HuH-7 (cell line): ENCODE measurements around the gene ADAM15.

Source experiments
- DNase-seq: peaks from one replicate; pipeline ENCODE4 v3.0.0; 2011; ENCODE audit warnings: low spot score

Gene ADAM15

DNA sequence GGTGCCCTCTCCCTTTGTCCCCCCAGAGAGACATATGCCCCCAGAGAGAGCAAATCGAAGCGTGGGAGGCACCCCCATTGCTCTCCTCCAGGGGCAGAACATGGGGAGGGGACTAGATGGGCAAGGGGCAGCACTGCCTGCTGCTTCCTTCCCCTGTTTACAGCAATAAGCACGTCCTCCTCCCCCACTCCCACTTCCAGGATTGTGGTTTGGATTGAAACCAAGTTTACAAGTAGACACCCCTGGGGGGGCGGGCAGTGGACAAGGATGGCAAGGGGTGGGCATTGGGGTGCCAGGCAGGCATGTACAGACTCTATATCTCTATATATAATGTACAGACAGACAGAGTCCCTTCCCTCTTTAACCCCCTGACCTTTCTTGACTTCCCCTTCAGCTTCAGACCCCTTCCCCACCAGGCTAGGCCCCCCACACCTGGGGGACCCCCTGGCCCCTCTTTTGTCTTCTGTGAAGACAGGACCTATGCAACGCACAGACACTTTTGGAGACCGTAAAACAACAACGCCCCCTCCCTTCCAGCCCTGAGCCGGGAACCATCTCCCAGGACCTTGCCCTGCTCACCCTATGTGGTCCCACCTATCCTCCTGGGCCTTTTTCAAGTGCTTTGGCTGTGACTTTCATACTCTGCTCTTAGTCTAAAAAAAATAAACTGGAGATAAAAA lies 35.9 kb downstream of the ADAM15 start:
- peak; percentile 60 for DNase-seq

DNA sequence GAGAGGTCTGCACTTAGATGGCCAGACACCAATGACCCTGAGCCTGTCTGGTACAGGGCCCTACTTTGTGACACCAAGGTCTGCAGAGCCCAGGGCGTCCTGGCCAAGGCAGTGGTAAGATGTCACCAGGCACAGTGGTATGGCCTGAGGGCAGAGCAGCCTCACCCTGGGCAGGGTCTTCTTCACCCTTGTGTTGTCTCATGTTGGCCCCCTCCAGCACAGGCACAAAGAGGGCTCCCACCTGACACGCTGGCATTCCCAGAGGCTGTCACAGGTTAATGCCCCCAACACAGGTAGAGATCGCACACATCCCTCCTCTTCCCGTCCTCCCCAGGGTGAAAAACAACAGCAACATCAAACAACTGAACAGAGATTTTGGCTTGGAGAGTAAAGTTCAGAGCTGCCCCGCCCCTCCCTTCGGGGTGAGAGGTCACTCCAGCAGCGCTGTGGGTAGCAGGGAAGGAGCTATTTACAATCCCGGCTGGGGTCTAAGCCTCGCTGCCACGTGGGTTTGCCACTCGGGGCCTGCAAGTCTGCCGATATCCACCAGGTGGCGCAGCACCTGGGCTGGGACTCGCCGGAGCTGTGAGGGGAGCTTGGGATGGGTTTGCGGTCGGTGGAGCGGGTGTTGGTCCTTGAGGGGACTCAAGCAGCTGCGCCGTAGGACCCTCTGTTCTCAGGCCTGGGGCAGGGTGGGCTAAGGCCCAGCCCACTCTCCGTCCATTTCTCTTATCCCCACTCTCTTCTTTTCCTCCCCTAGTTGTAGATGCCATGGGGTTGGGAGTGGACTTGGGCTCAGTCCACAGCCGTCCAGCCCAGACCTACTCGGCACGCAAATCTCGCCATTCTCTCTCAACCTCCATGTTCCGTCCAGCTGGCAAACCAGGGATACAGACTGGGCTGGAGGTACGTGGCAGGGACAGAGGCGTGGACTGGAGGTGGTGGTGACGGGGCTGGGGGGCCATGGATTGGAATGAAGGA lies 40.2 kb downstream of the ADAM15 start:
- DNase-seq = peak; percentile 91

GRCh38 chr1:155092131-155092530 lies 41.0 kb downstream of the ADAM15 start:
- no peak for DNase-seq

DNA sequence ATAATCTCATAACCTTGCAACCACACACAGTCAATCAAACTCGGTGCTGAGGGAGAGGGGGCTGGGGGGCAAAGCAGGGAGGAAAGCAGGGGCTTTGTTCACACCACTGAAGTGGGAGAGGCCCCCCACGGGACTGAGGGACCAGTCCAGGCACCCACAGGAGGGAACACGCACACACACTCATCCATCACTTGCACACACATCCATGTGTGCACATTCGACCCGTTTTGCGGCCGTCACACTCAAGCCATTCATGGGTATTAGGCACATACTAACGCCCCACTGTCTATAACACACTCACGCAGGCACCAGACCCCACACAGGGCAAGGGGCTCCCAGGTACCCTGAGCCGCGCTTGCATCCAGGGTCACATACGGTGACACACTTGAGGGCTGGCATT lies 41.5 kb downstream of the ADAM15 start:
- DNase-seq = no peak

DNA sequence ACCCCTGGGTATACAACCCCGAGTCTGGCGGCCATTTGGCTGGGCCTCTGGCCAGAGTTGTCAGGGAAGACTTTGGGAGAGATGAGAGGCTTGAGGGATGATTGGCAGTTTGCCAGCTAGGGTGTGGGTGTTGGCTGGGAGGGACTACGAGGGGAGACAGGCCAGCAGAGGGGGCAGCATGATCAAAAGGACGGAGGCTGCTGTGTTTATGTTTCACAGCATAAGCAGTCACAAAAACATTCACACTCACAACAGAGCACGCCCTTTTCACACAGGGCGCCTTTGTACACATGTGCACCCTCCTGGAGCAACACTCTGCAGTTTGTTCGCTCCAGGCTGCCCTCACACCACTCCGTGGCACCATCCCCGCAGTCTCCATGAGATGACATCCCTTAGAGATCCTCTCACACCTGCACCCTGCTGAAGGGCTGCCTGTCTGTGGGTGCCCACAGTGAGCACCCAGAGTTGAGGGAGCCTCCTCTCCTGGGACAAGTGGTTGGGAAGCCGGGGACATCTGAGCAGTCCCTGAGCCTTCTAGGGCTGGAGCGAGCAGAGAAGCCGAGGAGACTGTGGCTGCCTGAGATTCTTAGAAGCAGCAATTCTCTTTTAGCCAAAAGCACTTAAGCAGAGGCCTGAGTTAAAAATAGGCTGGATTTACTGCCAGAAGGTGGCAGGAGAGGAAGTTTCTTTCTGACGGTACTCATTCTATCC lies 43.0 kb downstream of the ADAM15 start:
- DNase-seq = no peak

DNA sequence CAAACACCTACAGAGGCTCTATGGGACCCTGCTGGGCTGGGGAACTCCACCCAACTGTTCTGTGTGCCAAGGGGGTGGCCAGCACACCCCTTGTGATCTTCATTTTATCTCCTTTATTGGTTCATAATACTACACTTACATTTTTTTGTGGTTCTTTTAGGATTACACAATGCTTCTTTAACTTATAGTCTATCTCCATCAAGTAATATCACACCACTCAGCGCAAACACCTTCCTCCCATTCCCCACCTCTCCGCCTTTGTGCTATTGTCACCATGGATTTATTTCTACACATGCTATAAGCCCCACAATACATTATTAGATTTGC lies 43.5 kb downstream of the ADAM15 start:
- no peak for DNase-seq

DNA sequence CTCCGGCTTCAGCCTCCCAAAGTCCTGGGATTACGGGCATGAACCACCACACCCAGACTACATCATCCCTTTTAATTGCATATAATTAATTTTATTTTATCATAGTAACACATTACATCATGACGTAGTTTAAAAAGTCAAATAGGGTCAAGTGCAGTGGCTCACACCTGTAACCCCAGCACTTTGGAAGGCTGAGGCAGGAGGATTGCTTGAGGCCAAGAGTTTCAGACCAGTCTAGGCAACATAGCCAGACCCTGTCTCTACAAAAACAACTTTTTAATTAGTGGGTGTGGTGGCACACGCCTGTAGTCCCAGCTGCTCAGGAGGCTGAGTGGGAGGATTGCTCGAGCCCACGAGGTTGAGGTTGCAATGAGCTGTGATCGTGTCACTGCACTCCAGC lies 48.2 kb downstream of the ADAM15 start:
- no peak for DNase-seq

GRCh38 chr1:155103325-155103724 lies 52.2 kb downstream of the ADAM15 start:
- DNase-seq = no peak

- no peak for DNase-seq
Observed at GRCh38 chr1:155104605-155105534, 53.8 kb downstream of the ADAM15 start.

DNA sequence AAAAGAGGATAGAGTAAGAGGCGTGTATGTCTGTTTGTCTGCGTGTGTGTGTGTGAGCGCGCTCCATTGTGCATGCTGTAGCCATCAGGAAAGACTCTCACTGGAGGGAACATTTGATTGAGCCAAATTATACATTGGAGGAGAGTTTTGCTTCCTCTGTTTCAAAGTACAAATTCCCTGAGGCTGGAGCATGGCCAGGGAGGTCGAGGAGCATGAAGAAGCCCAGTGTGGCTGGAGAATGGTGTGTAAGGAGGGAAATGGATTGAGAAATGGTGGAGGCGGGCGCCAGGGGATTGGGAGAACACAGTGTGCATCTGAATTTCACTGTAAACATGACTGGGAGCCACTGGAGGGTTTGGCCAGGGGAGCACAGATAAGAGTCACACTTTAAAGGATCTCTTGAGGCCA lies 54.5 kb downstream of the ADAM15 start:
- no peak for DNase-seq

- no peak for DNase-seq
Observed at GRCh38 chr1:155106862-155107261, 55.7 kb downstream of the ADAM15 start.

DNA sequence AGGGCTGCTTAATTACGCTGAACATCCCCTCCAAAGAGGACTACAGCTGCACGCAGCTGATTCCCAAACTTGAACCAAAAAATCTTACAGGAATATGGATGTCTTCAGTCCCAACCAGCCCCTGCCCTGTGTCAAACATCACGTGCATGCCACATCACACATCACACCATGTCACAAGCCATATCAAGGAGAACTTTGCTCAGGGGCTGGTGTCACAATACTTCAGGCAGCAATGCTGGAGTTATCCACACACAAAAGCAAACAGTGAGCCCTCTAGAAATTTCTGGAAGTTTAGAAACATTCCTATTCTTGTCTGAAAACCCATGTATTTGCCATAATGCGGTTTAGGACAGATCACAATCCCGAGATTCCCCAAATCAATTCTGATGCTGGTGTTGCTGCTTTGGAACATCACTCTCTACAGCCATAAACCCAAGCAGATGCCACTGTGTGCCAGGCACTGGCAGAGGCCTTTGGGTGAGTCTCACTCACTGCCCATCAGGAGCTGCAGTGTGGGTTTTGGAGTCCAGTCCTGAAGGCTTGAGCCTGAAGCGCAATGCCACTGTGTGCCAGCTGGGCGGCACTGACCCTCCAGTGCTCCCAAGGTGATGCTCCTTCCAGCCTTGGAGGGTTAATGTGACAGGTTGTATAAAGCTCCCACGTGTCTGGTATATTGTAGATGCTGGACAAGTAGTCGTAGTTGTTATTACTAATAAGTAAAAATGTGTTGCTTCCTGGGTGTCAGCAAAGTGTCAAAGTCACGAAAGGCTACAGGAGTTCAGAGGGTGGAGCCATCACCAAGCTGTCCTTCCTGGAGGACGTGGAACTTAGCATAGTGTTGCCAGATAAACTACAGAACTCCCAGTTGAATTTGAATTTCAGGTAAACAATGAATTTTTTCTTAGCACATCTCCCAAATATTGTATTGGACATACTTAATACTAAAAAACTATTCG lies 56.5 kb downstream of the ADAM15 start:
- DNase-seq = peak; percentile 65

- no peak for DNase-seq
Observed at GRCh38 chr1:155108296-155108695, 57.2 kb downstream of the ADAM15 start.

- no peak for DNase-seq
Observed at GRCh38 chr1:155110381-155110780, 59.3 kb downstream of the ADAM15 start.

- DNase-seq = no peak
Observed at GRCh38 chr1:155110826-155111225, 59.7 kb downstream of the ADAM15 start.
